H9 (cell line): ENCODE results near the gene TRAP1. TPM values are rescaled to one million over a fixed set of nuclear protein-coding genes. Genes with fewer than 3 reads are reported as not detected.

Experiments used
- DNase-seq: peaks from one replicate; pipeline ENCODE4 v3.0.0-alpha.2; 2017
- H2AFZ ChIP-seq: one replicate; pipeline ENCODE4 v1.6.1; 2013; ENCODE audit warnings: mild to moderate bottlenecking, low read length, control low read depth, moderate library complexity
- H2AK5ac ChIP-seq: 2 replicates; pipeline ENCODE4 v1.6.1; 2013; ENCODE audit warnings: low read length, control low read depth, mixed read lengths; ENCODE audit not compliant: insufficient read length
- H2BK120ac ChIP-seq: one replicate; pipeline ENCODE4 v1.6.1; 2013; ENCODE audit warnings: low read depth, mild to moderate bottlenecking, low read length, control low read depth, inconsistent platforms; ENCODE audit not compliant: poor library complexity, severe bottlenecking
- H2BK12ac ChIP-seq: 2 replicates; pipeline ENCODE4 v1.6.1; 2013; ENCODE audit warnings: low read length, control low read depth, mixed read lengths, low read depth; ENCODE audit not compliant: insufficient read length
- H2BK15ac ChIP-seq: 2 replicates; pipeline ENCODE4 v1.6.1; 2013; ENCODE audit warnings: low read depth, low read length, control low read depth
- H2BK20ac ChIP-seq: one replicate; pipeline ENCODE4 v1.6.1; 2013; ENCODE audit warnings: low read depth, mild to moderate bottlenecking, low read length, control low read depth, inconsistent platforms; ENCODE audit not compliant: poor library complexity, severe bottlenecking
- H2BK5ac ChIP-seq: 2 replicates; pipeline ENCODE4 v1.6.1; 2013; ENCODE audit warnings: low read length, control low read depth, mixed read lengths; ENCODE audit not compliant: insufficient read length
- H3K14ac ChIP-seq: 2 replicates; pipeline ENCODE4 v1.6.1; 2013; ENCODE audit warnings: low read length, control low read depth; ENCODE audit not compliant: insufficient read depth
- H3K18ac ChIP-seq: 2 replicates; pipeline ENCODE4 v1.6.1; 2013; ENCODE audit warnings: low read depth, mild to moderate bottlenecking, mixed read lengths, low read length, control low read depth; ENCODE audit not compliant: insufficient read length
- H3K23ac ChIP-seq: 2 replicates; pipeline ENCODE4 v1.6.1; 2013; ENCODE audit warnings: low read length, control low read depth, mixed read lengths, low read depth; ENCODE audit not compliant: insufficient read length
- H3K23me2 ChIP-seq: 2 replicates; pipeline ENCODE4 v1.6.1; 2013; ENCODE audit warnings: low read depth, mild to moderate bottlenecking, mixed read lengths, low read length, control low read depth; ENCODE audit not compliant: insufficient read length, poor library complexity, severe bottlenecking
- H3K27ac ChIP-seq: 2 replicates; pipeline ENCODE4 v1.5.1; 2013; ENCODE audit warnings: low read length, control low read depth, mixed read lengths, low read depth; ENCODE audit not compliant: insufficient read length
- H3K27me3 ChIP-seq: 2 replicates; pipeline ENCODE4 v1.6.1; 2013; ENCODE audit warnings: low read length, control low read depth, inconsistent platforms; ENCODE audit not compliant: insufficient read depth
- H3K4ac ChIP-seq: 2 replicates; pipeline ENCODE4 v1.6.1; 2013; ENCODE audit warnings: low read depth, mild to moderate bottlenecking, control low read depth, inconsistent platforms, low read length, moderate library complexity
- H3K4me1 ChIP-seq: 2 replicates; pipeline ENCODE4 v1.6.1; 2013; ENCODE audit warnings: low read length, control low read depth, inconsistent platforms; ENCODE audit not compliant: insufficient read depth
- H3K4me2 ChIP-seq: 2 replicates; pipeline ENCODE4 v1.6.1; 2013; ENCODE audit warnings: low read length, control low read depth, mixed read lengths; ENCODE audit not compliant: insufficient read length, insufficient read depth
- H3K56ac ChIP-seq: 2 replicates; pipeline ENCODE4 v1.6.1; 2013; ENCODE audit warnings: low read depth, mild to moderate bottlenecking, mixed read lengths, low read length, control low read depth; ENCODE audit not compliant: insufficient read length
- H3K79me1 ChIP-seq: 2 replicates; pipeline ENCODE4 v1.6.1; 2013; ENCODE audit warnings: low read depth, mild to moderate bottlenecking, moderate library complexity, low read length, control low read depth, inconsistent platforms; ENCODE audit not compliant: insufficient read depth, poor library complexity, severe bottlenecking
- H3K79me2 ChIP-seq: 2 replicates; pipeline ENCODE4 v1.6.1; 2013; ENCODE audit warnings: low read length, control low read depth, inconsistent platforms; ENCODE audit not compliant: insufficient read depth
- H3K9ac ChIP-seq: 2 replicates; pipeline ENCODE4 v1.6.1; 2013; ENCODE audit warnings: low read length, control low read depth, mixed read lengths; ENCODE audit not compliant: insufficient read length; ENCODE audit errors: extremely low read depth
- H3K9me3 ChIP-seq: one replicate; pipeline ENCODE4 v1.6.1; 2013; ENCODE audit warnings: low read depth, low read length, inconsistent platforms; ENCODE audit not compliant: control insufficient read depth
- H3T11ph ChIP-seq: one replicate; pipeline ENCODE4 v1.6.1; 2013; ENCODE audit warnings: mild to moderate bottlenecking, low read length, control low read depth, inconsistent platforms
- H4K20me1 ChIP-seq: one replicate; pipeline ENCODE4 v1.6.1; 2013; ENCODE audit not compliant: control insufficient read depth, insufficient read length, insufficient read depth
- H4K5ac ChIP-seq: 2 replicates; pipeline ENCODE4 v1.6.1; 2013; ENCODE audit warnings: low read depth, mild to moderate bottlenecking, mixed read lengths, low read length, control low read depth; ENCODE audit not compliant: insufficient read length
- H4K8ac ChIP-seq: replicated peaks from 2 replicates; pipeline ENCODE4 v1.6.1; 2013; ENCODE audit warnings: low read length, control low read depth, mixed read lengths, low read depth; ENCODE audit not compliant: insufficient read length
- H4K91ac ChIP-seq: 2 replicates; pipeline ENCODE4 v1.6.1; 2013; ENCODE audit warnings: low read depth, mild to moderate bottlenecking, moderate library complexity, mixed read lengths, low read length, control low read depth; ENCODE audit not compliant: insufficient read length
- H3K27ac Mint-ChIP-seq, 3 experiments: 2 replicates in 2 of 3; 3 replicates in 1 of 3; pipeline ENCODE4 v1.8.0; 2020 to 2021; ENCODE audit warnings: mixed read lengths in 3 of 3, mild to moderate bottlenecking in 1 of 3, moderate library complexity in 1 of 3
- H3K27me3 Mint-ChIP-seq: 2 replicates; pipeline ENCODE4 v1.8.0; 2021; ENCODE audit warnings: low read depth, mild to moderate bottlenecking, moderate library complexity, mixed read lengths
- H3K36me3 Mint-ChIP-seq, 3 experiments: 2 replicates in 2 of 3; 3 replicates in 1 of 3; pipeline ENCODE4 v1.8.0; 2020 to 2021; ENCODE audit warnings: low read depth in 3 of 3, mixed read lengths in 3 of 3; ENCODE audit not compliant: insufficient read depth in 1 of 3
- H3K4me1 Mint-ChIP-seq, 2 experiments: 2 replicates each; pipeline ENCODE4 v1.8.0; 2020; ENCODE audit warnings: mixed read lengths in 2 of 2
- H3K4me3 Mint-ChIP-seq, 2 experiments: 2 replicates in 1 of 2; 3 replicates in 1 of 2; pipeline ENCODE4 v1.8.0; 2020 to 2021; ENCODE audit warnings: mild to moderate bottlenecking in 2 of 2, mixed read lengths in 2 of 2, moderate library complexity in 1 of 2
- H3K9me3 Mint-ChIP-seq, 2 experiments: 2 replicates in 1 of 2; 3 replicates in 1 of 2; pipeline ENCODE4 v1.8.0; 2020; ENCODE audit warnings: mild to moderate bottlenecking in 2 of 2, mixed read lengths in 2 of 2, moderate library complexity in 1 of 2
- CTCF ChIP-seq: fragments of 200-600 bp; sonication (generic); conservative IDR thresholded peaks from 3 replicates; pipeline ENCODE4 v1.8.0; 2021; ENCODE audit warnings: antibody characterized with exemption, mild to moderate bottlenecking
- WGBS: extraction: QIAGEN DNeasy Blood & Tissue Kit; methylation state at CpG from one replicate; pipeline ENCODE4 v1.1.7; 2013; ENCODE audit warnings: missing lambda C conversion rate, low lambda C conversion rate, mixed read lengths; ENCODE audit not compliant: insufficient read length; ENCODE audit errors: extremely low coverage; 5-methylcytosine and 5-hydroxymethylcytosine counted together
- total RNA-seq: library from RNA; stranded (reverse); gene quantifications from 2 replicates; pipeline ENCODE4 v1.2.1, GENCODE V29; 2021

TRAP1 gene
- total RNA-seq, 1 experiment from 2014 or later, result 211 TPM

- Histone ChIP-seq H3K4me1 (no peaks in the 10 kb centered on the region), H2BK120ac (no peak overlapping the region), H3K4ac (no peak overlapping the region), H2BK15ac (no peak overlapping the region), H2BK5ac (no peak overlapping the region), H3K27me3 (no peaks in the 10 kb centered on the region), H2BK20ac (no peak overlapping the region), H2AFZ (no peak overlapping the region), H4K5ac (no peak overlapping the region), H4K91ac (no peak overlapping the region), H3K9ac (no peak overlapping the region), H3K4me2 (no peak overlapping the region), H3K27ac (no peak overlapping the region), H4K20me1 (no peaks in the 10 kb centered on the region), H3K79me1 (no peaks in the 10 kb centered on the region), H3K9me3 (no peaks in the 10 kb centered on the region), H3K18ac (no peak overlapping the region), H3K14ac (no peak overlapping the region), H2AK5ac (no peak overlapping the region), H3K79me2 (no peaks in the 10 kb centered on the region), H3T11ph (no peak overlapping the region), H3K56ac (no peak overlapping the region), H2BK12ac (no peak overlapping the region), H4K8ac (no peak overlapping the region), H3K23me2 (no peaks in the 10 kb centered on the region), H3K23ac (no peak overlapping the region)
- no peaks in the 10 kb centered on the region for H3K27me3 Mint-ChIP-seq
- WGBS, result no CpG with 5 or more reads among the region's 4 CpGs
- peaks cover 21 to 69% (median 49%) of the 10 kb centered on the region in 3 experiments; a peak in 6 of 7 replicates for H3K36me3 Mint-ChIP-seq
- DNase-seq, result no peak
- no peaks in the 10 kb centered on the region for H3K4me1 Mint-ChIP-seq
- no peak for TF ChIP-seq CTCF
- H3K4me3 Mint-ChIP-seq, result no peak overlapping the region
- H3K9me3 Mint-ChIP-seq, result no peaks in the 10 kb centered on the region
- H3K27ac Mint-ChIP-seq, result peak overlapping the region in 1 of 3 experiments; percentile 37; a peak in 3 of 7 replicates
These were observed 36.9 kb upstream of the TRAP1 start for GRCh38 chr16:3754081-3754703.
